Measurements from ENCODE around the gene GNAL. TPM values are rescaled to one million over a fixed set of nuclear protein-coding genes. Genes with fewer than 3 reads are reported as not detected.

GNAL gene
- total RNA-seq, 1 donor from 2014 or later, result 0.21 TPM

- H3K4me1 Mint-ChIP-seq (ENCODE audit: low read depth), result no peaks in the 10 kb centered on the region
- no peaks in the 10 kb centered on the region for H3K9me3 Mint-ChIP-seq
- no peak overlapping the region for H3K27ac Mint-ChIP-seq
- intact Hi-C loops (cut with micrococcal nuclease), result no loop called here
- H3K27me3 Mint-ChIP-seq (ENCODE audit: insufficient read depth), result peaks cover 2% of the 10 kb centered on the region
- H3K36me3 Mint-ChIP-seq (ENCODE audit: low read depth), result no peaks in the 10 kb centered on the region
- H3K4me3 Mint-ChIP-seq, result no peak overlapping the region
- DNase-seq (ENCODE audit: low spot score), result no peak
Observed at GRCh38 chr18:11811009-11811408, 121.9 kb downstream of the GNAL start.

GRCh38 chr18:11817229-11817628 lies 128.2 kb downstream of the GNAL start:
- H3K27me3 Mint-ChIP-seq (ENCODE audit: insufficient read depth), result peaks cover 4% of the 10 kb centered on the region
- DNase-seq (ENCODE audit: low spot score), result no peak
- no peaks in the 10 kb centered on the region for H3K9me3 Mint-ChIP-seq
- H3K4me1 Mint-ChIP-seq (ENCODE audit: low read depth), result no peaks in the 10 kb centered on the region
- H3K36me3 Mint-ChIP-seq (ENCODE audit: low read depth), result no peaks in the 10 kb centered on the region
- no peak overlapping the region for H3K4me3 Mint-ChIP-seq
- H3K27ac Mint-ChIP-seq, result no peak overlapping the region
- intact Hi-C loops (cut with micrococcal nuclease), result no loop called here

GRCh38 chr18:11818486-11819203 lies 129.6 kb downstream of the GNAL start:
- Mint-ChIP-seq H3K4me1 (ENCODE audit: low read depth) (no peaks in the 10 kb centered on the region), H3K27me3 (ENCODE audit: insufficient read depth) (peaks cover 4% of the 10 kb centered on the region)

GRCh38 chr18:11819938-11820337 lies 130.9 kb downstream of the GNAL start:
- Mint-ChIP-seq H3K9me3 (no peaks in the 10 kb centered on the region), H3K4me3 (no peak overlapping the region), H3K36me3 (ENCODE audit: low read depth) (no peaks in the 10 kb centered on the region), H3K27ac (no peak overlapping the region), H3K27me3 (ENCODE audit: insufficient read depth) (peaks cover 2% of the 10 kb centered on the region), H3K4me1 (ENCODE audit: low read depth) (no peaks in the 10 kb centered on the region)
- DNase-seq (ENCODE audit: low spot score), result no peak
- intact Hi-C loops (cut with micrococcal nuclease), result no loop called here

More at GRCh38 chr18:11818486-11819203, 129.6 kb downstream of the GNAL start:
- DNase-seq (ENCODE audit: low spot score), result no peak
- Mint-ChIP-seq H3K9me3 (no peaks in the 10 kb centered on the region), H3K27ac (no peak overlapping the region), H3K36me3 (ENCODE audit: low read depth) (no peaks in the 10 kb centered on the region), H3K4me3 (no peak overlapping the region)
- intact Hi-C loops (cut with micrococcal nuclease), result no loop called here

- Mint-ChIP-seq H3K4me1 (ENCODE audit: low read depth) (no peaks in the 10 kb centered on the region), H3K36me3 (ENCODE audit: low read depth) (no peaks in the 10 kb centered on the region), H3K4me3 (no peak overlapping the region), H3K27ac (no peak overlapping the region), H3K9me3 (no peaks in the 10 kb centered on the region), H3K27me3 (ENCODE audit: insufficient read depth) (peaks cover 2% of the 10 kb centered on the region)
- intact Hi-C loops (cut with micrococcal nuclease), result no loop called here
- DNase-seq (ENCODE audit: low spot score), result no peak
Observed at GRCh38 chr18:11820697-11821096, 131.6 kb downstream of the GNAL start.

- Mint-ChIP-seq H3K9me3 (no peaks in the 10 kb centered on the region), H3K27me3 (ENCODE audit: insufficient read depth) (peaks cover 2% of the 10 kb centered on the region), H3K4me1 (ENCODE audit: low read depth) (no peaks in the 10 kb centered on the region), H3K4me3 (no peak overlapping the region), H3K27ac (no peak overlapping the region), H3K36me3 (ENCODE audit: low read depth) (no peaks in the 10 kb centered on the region)
- DNase-seq (ENCODE audit: low spot score), result no peak
- intact Hi-C loops (cut with micrococcal nuclease), result no loop called here
Observed at GRCh38 chr18:11821208-11821607, 132.1 kb downstream of the GNAL start.

GRCh38 chr18:11821643-11822237 lies 132.7 kb downstream of the GNAL start:
- no peaks in the 10 kb centered on the region for H3K9me3 Mint-ChIP-seq
- intact Hi-C loops (cut with micrococcal nuclease), result no loop called here
- H3K27me3 Mint-ChIP-seq (ENCODE audit: insufficient read depth), result peaks cover 2% of the 10 kb centered on the region
- no peaks in the 10 kb centered on the region for H3K4me1 Mint-ChIP-seq (ENCODE audit: low read depth)
- no peaks in the 10 kb centered on the region for H3K36me3 Mint-ChIP-seq (ENCODE audit: low read depth)
- DNase-seq (ENCODE audit: low spot score), result no peak
- no peak overlapping the region for H3K4me3 Mint-ChIP-seq
- no peak overlapping the region for H3K27ac Mint-ChIP-seq

GRCh38 chr18:11823545-11823944 lies 134.5 kb downstream of the GNAL start:
- Mint-ChIP-seq H3K36me3 (ENCODE audit: low read depth) (no peaks in the 10 kb centered on the region), H3K4me1 (ENCODE audit: low read depth) (peaks cover 6% of the 10 kb centered on the region), H3K9me3 (no peaks in the 10 kb centered on the region), H3K27me3 (ENCODE audit: insufficient read depth) (no peaks in the 10 kb centered on the region), H3K27ac (no peak overlapping the region), H3K4me3 (no peak overlapping the region)
- intact Hi-C loops (cut with micrococcal nuclease), result no loop called here
- DNase-seq (ENCODE audit: low spot score), result no peak

GRCh38 chr18:11826836-11827235 lies 137.8 kb downstream of the GNAL start:
- Mint-ChIP-seq H3K36me3 (ENCODE audit: low read depth) (no peaks in the 10 kb centered on the region), H3K27me3 (ENCODE audit: insufficient read depth) (no peaks in the 10 kb centered on the region), H3K27ac (no peak overlapping the region), H3K9me3 (no peaks in the 10 kb centered on the region), H3K4me3 (no peak overlapping the region), H3K4me1 (ENCODE audit: low read depth) (peaks cover 6% of the 10 kb centered on the region)
- intact Hi-C loops (cut with micrococcal nuclease), result no loop called here
- no peak for DNase-seq (ENCODE audit: low spot score)

- H3K4me1 Mint-ChIP-seq (ENCODE audit: low read depth), result peaks cover 6% of the 10 kb centered on the region
- intact Hi-C loops (cut with micrococcal nuclease), result no loop called here
Observed at GRCh38 chr18:11828786-11829432, 139.8 kb downstream of the GNAL start.

GRCh38 chr18:11830585-11830984 lies 141.5 kb downstream of the GNAL start:
- H3K27me3 Mint-ChIP-seq (ENCODE audit: insufficient read depth), result no peaks in the 10 kb centered on the region
- DNase-seq (ENCODE audit: low spot score), result no peak
- no peak overlapping the region for H3K4me3 Mint-ChIP-seq
- H3K27ac Mint-ChIP-seq, result no peak overlapping the region
- H3K9me3 Mint-ChIP-seq, result no peaks in the 10 kb centered on the region
- peaks cover 6% of the 10 kb centered on the region for H3K4me1 Mint-ChIP-seq (ENCODE audit: low read depth)
- H3K36me3 Mint-ChIP-seq (ENCODE audit: low read depth), result no peaks in the 10 kb centered on the region
- intact Hi-C loops (cut with micrococcal nuclease), result no loop called here

More at GRCh38 chr18:11828786-11829432, 139.8 kb downstream of the GNAL start:
- Mint-ChIP-seq H3K4me3 (no peak overlapping the region), H3K27me3 (ENCODE audit: insufficient read depth) (no peaks in the 10 kb centered on the region), H3K36me3 (ENCODE audit: low read depth) (no peaks in the 10 kb centered on the region), H3K9me3 (no peaks in the 10 kb centered on the region), H3K27ac (no peak overlapping the region)
- no peak for DNase-seq (ENCODE audit: low spot score)

GRCh38 chr18:11831921-11832320 lies 142.9 kb downstream of the GNAL start:
- Mint-ChIP-seq H3K36me3 (ENCODE audit: low read depth) (no peaks in the 10 kb centered on the region), H3K4me3 (no peak overlapping the region), H3K27ac (no peak overlapping the region), H3K27me3 (ENCODE audit: insufficient read depth) (no peaks in the 10 kb centered on the region), H3K4me1 (ENCODE audit: low read depth) (peaks cover 6% of the 10 kb centered on the region), H3K9me3 (no peaks in the 10 kb centered on the region)
- intact Hi-C loops (cut with micrococcal nuclease), result no loop called here
- DNase-seq (ENCODE audit: low spot score), result no peak

- intact Hi-C loops (cut with micrococcal nuclease), result no loop called here
- H3K27ac Mint-ChIP-seq, result no peak overlapping the region
Observed at GRCh38 chr18:11834772-11835171, 145.7 kb downstream of the GNAL start.

More at GRCh38 chr18:11834772-11835171, 145.7 kb downstream of the GNAL start:
- no peaks in the 10 kb centered on the region for H3K4me1 Mint-ChIP-seq (ENCODE audit: low read depth)
- no peaks in the 10 kb centered on the region for H3K9me3 Mint-ChIP-seq
- DNase-seq (ENCODE audit: low spot score), result no peak
- no peaks in the 10 kb centered on the region for H3K27me3 Mint-ChIP-seq (ENCODE audit: insufficient read depth)
- no peak overlapping the region for H3K4me3 Mint-ChIP-seq
- no peaks in the 10 kb centered on the region for H3K36me3 Mint-ChIP-seq (ENCODE audit: low read depth)

Measured in activated T-helper 1 cell treated with anti-CD3 and anti-CD28 coated beads, Interleukin-12 subunit alpha, Interleukin-12 subunit beta, Interleukin-2, Interleukin-4 antibody, amounts not matched to agents 30 ng/mL and 10 ng/mL and 1 ng/mL, durations not matched to agents 14 hours and 24 hours and 36 hours (primary cell).